ENCODE results near the gene EFCAB12. TPM values are rescaled to one million over a fixed set of nuclear protein-coding genes. Genes with fewer than 3 reads are reported as not detected.

The EFCAB12 gene
- total RNA-seq, 1 donor from 2014 or later = not detected

GRCh38 chr3:129425213-129425612 is 3.2 kb downstream of the EFCAB12 start:
- FAIRE-seq (no peak), DNase-seq (ENCODE audit: low read depth) (no peak)
- TF ChIP-seq CTCF (IDR thresholded peaks at IDR 0.05; ENCODE audit: insufficient read depth, low read length, severe bottlenecking) = no peak
- H3K36me3 ChIP-seq (ENCODE audit: control insufficient read depth, insufficient read depth, low read length) = no peaks in the 10 kb centered on the region
- H3K4me3 ChIP-seq (ENCODE audit: low read depth, low read length) = no peak overlapping the region
- H3K27me3 ChIP-seq (ENCODE audit: control insufficient read depth, insufficient read depth, low read length) = no peaks in the 10 kb centered on the region

- Histone ChIP-seq H3K27me3 (ENCODE audit: control insufficient read depth, insufficient read depth, low read length) (no peaks in the 10 kb centered on the region), H3K4me3 (ENCODE audit: low read depth, low read length) (no peak overlapping the region), H3K36me3 (ENCODE audit: control insufficient read depth, insufficient read depth, low read length) (no peaks in the 10 kb centered on the region)
- DNase-seq (ENCODE audit: low read depth) (peak; percentile 67), FAIRE-seq (no peak)
- TF ChIP-seq CTCF (IDR thresholded peaks at IDR 0.05; ENCODE audit: insufficient read depth, low read length, severe bottlenecking) = no peak
Observed at GRCh38 chr3:129424185-129424841, 4.1 kb downstream of the EFCAB12 start.

- no peak for FAIRE-seq
- Histone ChIP-seq H3K27me3 (ENCODE audit: control insufficient read depth, insufficient read depth, low read length) (no peaks in the 10 kb centered on the region), H3K4me3 (ENCODE audit: low read depth, low read length) (no peak overlapping the region), H3K36me3 (ENCODE audit: control insufficient read depth, insufficient read depth, low read length) (no peaks in the 10 kb centered on the region)
- DNase-seq (ENCODE audit: low read depth) = no peak
- TF ChIP-seq CTCF (IDR thresholded peaks at IDR 0.05; ENCODE audit: insufficient read depth, low read length, severe bottlenecking) = no peak
Observed at GRCh38 chr3:129422897-129423296, 5.5 kb downstream of the EFCAB12 start.

- H3K4me3 ChIP-seq (ENCODE audit: low read depth, low read length) = no peak overlapping the region
- FAIRE-seq (no peak), DNase-seq (ENCODE audit: low read depth) (no peak)
Observed at GRCh38 chr3:129421988-129422745, 6.3 kb downstream of the EFCAB12 start.

GRCh38 chr3:129421236-129421883 is 7.1 kb downstream of the EFCAB12 start:
- FAIRE-seq (no peak), DNase-seq (ENCODE audit: low read depth) (no peak)
- H3K27me3 ChIP-seq (ENCODE audit: control insufficient read depth, insufficient read depth, low read length) = no peaks in the 10 kb centered on the region
- H3K4me3 ChIP-seq (ENCODE audit: low read depth, low read length) = no peak overlapping the region
- H3K36me3 ChIP-seq (ENCODE audit: control insufficient read depth, insufficient read depth, low read length) = no peaks in the 10 kb centered on the region
- TF ChIP-seq CTCF (IDR thresholded peaks at IDR 0.05; ENCODE audit: insufficient read depth, low read length, severe bottlenecking) = no peak

More at GRCh38 chr3:129421988-129422745, 6.3 kb downstream of the EFCAB12 start:
- no peaks in the 10 kb centered on the region for H3K27me3 ChIP-seq (ENCODE audit: control insufficient read depth, insufficient read depth, low read length)
- H3K36me3 ChIP-seq (ENCODE audit: control insufficient read depth, insufficient read depth, low read length) = no peaks in the 10 kb centered on the region
- TF ChIP-seq CTCF (IDR thresholded peaks at IDR 0.05; ENCODE audit: insufficient read depth, low read length, severe bottlenecking) = peak; percentile 3
